GM06990 (cell line): ENCODE data around the gene GOLGA6L10.
"Not testable (repeated sequence)": the region's sequence is repeated elsewhere in the genome, so short reads cannot be mapped to it uniquely, and the experiment has no call there.

Experiments
- DNase-seq: peaks from one replicate; pipeline ENCODE4 v3.0.0-alpha.2; 2011; ENCODE audit not compliant: insufficient read length; ENCODE audit errors: extremely low read depth
- H3K27me3 ChIP-seq: replicated peaks from 2 replicates; pipeline ENCODE4 v1.6.0; 2011; ENCODE audit warnings: low read length; ENCODE audit not compliant: control insufficient read depth, insufficient read depth
- H3K36me3 ChIP-seq: 2 replicates; pipeline ENCODE4 v1.5.1; 2011; ENCODE audit warnings: low read length; ENCODE audit not compliant: control insufficient read depth, insufficient read depth
- H3K4me3 ChIP-seq: replicated peaks from 2 replicates; pipeline ENCODE4 v1.5.1; 2011; ENCODE audit warnings: low read depth, mild to moderate bottlenecking, control low read depth, low read length
- TF ChIP-seq, protein P1 (sequence below): IDR thresholded peaks from 2 replicates; pipeline ENCODE4 v1.5.1; 2011; ENCODE audit warnings: low read length, control low read depth, mild to moderate bottlenecking, inconsistent platforms; ENCODE audit not compliant: insufficient read depth, poor library complexity, severe bottlenecking

The GOLGA6L10 gene

GRCh38 chr15:82344421-82344820, 4.9 kb downstream of the GOLGA6L10 start:
- DNase-seq, H3K36me3 ChIP-seq, H3K4me3 ChIP-seq, H3K27me3 ChIP-seq: not testable (repeated sequence)

- H3K4me3 ChIP-seq, H3K27me3 ChIP-seq, DNase-seq, H3K36me3 ChIP-seq: not testable (repeated sequence)
Measured at GRCh38 chr15:82343851-82344250, 5.4 kb downstream of the GOLGA6L10 start.

GRCh38 chr15:82342632-82343374, 6.5 kb downstream of the GOLGA6L10 start:
- TF ChIP-seq, protein P1, sequence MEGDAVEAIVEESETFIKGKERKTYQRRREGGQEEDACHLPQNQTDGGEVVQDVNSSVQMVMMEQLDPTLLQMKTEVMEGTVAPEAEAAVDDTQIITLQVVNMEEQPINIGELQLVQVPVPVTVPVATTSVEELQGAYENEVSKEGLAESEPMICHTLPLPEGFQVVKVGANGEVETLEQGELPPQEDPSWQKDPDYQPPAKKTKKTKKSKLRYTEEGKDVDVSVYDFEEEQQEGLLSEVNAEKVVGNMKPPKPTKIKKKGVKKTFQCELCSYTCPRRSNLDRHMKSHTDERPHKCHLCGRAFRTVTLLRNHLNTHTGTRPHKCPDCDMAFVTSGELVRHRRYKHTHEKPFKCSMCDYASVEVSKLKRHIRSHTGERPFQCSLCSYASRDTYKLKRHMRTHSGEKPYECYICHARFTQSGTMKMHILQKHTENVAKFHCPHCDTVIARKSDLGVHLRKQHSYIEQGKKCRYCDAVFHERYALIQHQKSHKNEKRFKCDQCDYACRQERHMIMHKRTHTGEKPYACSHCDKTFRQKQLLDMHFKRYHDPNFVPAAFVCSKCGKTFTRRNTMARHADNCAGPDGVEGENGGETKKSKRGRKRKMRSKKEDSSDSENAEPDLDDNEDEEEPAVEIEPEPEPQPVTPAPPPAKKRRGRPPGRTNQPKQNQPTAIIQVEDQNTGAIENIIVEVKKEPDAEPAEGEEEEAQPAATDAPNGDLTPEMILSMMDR: peak; percentile 24
- not testable (repeated sequence) for H3K27me3 ChIP-seq, H3K36me3 ChIP-seq, DNase-seq, H3K4me3 ChIP-seq

DNA sequence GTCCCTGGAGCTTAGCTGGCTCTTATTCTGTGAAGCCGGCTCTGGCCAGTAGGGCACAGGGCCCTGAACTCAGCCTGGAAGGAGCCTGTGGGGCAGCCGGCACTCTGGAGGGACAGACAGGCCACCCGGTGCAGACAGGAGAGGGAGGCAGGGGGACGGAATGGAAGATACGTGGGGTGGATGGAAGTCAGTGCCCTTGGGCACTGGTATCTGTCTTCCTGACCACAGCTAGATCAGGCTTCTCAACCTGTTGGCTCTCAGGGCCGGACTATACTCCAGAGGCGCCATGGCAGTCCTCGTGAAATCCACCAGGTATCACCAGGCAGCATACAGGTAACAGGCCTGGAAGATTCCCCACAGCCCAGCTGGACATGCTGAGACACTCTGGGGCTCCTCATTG, 10.7 kb downstream of the GOLGA6L10 start:
- not testable (repeated sequence) for H3K27me3 ChIP-seq, H3K36me3 ChIP-seq, DNase-seq, H3K4me3 ChIP-seq

GRCh38 chr15:82338053-82338452, 11.2 kb downstream of the GOLGA6L10 start:
- DNase-seq: not testable (repeated sequence)

DNA sequence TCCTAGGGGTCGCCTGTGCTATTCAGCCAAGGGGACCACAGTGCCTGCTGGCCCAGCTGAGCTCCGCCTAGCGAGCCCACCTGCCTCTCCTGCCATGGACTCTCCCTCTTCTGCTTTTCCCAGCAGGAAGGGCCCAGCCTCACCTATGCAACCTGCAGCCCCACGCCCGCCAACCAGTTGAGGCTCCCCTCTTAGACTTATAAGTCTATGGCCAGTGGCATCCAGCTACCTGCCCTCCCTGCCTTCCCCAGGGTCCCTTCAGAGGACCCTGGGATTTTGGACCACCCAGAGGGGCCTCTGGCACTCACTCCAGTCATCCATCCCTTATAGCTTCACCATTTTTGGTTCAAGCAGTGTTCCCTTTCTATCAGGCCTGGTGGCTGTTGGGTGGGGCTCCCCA, 12.2 kb downstream of the GOLGA6L10 start:
- not testable (repeated sequence) for DNase-seq, H3K4me3 ChIP-seq, H3K27me3 ChIP-seq, H3K36me3 ChIP-seq

More at GRCh38 chr15:82338053-82338452, 11.2 kb downstream of the GOLGA6L10 start:
- H3K36me3 ChIP-seq, H3K27me3 ChIP-seq, H3K4me3 ChIP-seq: not testable (repeated sequence)

GRCh38 chr15:82336180-82336647, 13.1 kb downstream of the GOLGA6L10 start:
- H3K36me3 ChIP-seq, H3K27me3 ChIP-seq, H3K4me3 ChIP-seq, DNase-seq: not testable (repeated sequence)

DNA sequence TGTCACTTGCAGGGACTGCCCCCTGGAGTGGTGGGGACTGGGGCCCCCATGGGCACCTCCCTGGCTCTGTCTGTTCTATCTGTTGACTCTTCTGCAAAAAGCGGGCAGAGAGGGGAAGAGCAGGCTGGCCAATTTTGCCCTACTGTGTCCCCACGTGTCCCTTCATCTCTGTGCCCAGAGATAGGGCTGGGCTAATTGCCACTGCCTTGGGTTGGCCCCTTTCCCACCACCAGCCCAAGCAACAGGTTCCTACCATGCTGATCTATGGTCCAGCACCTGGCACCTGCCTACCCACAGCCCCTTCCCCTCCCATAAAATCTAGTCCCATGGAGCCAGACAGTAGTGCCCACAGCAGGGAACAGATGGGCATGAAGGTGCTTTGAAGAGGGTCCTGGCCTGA, 14.3 kb downstream of the GOLGA6L10 start:
- H3K36me3 ChIP-seq, DNase-seq, H3K4me3 ChIP-seq, H3K27me3 ChIP-seq: not testable (repeated sequence)

DNA sequence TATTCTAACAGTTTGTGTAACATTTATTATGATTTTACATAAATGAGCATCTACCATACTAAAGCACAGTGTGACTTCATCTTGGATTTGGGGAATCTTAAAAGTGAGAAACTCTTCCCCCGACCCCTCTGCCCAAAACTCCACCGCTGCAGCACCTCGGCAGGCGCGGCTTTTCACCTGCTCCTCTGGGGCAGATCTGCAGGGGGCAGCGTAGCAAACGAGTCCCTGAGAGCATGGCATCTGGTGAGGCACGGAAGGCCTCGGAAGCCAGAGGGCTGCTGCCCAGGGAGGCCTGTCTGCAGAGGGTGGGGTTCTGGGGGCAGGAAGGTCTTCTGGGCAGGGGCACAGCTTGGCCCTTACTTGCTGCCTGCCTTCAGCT, 14.7 kb downstream of the GOLGA6L10 start:
- H3K36me3 ChIP-seq, DNase-seq, H3K27me3 ChIP-seq, H3K4me3 ChIP-seq: not testable (repeated sequence)

GRCh38 chr15:82333603-82334553, 15.4 kb downstream of the GOLGA6L10 start:
- not testable (repeated sequence) for H3K4me3 ChIP-seq, H3K27me3 ChIP-seq, H3K36me3 ChIP-seq, DNase-seq

DNA sequence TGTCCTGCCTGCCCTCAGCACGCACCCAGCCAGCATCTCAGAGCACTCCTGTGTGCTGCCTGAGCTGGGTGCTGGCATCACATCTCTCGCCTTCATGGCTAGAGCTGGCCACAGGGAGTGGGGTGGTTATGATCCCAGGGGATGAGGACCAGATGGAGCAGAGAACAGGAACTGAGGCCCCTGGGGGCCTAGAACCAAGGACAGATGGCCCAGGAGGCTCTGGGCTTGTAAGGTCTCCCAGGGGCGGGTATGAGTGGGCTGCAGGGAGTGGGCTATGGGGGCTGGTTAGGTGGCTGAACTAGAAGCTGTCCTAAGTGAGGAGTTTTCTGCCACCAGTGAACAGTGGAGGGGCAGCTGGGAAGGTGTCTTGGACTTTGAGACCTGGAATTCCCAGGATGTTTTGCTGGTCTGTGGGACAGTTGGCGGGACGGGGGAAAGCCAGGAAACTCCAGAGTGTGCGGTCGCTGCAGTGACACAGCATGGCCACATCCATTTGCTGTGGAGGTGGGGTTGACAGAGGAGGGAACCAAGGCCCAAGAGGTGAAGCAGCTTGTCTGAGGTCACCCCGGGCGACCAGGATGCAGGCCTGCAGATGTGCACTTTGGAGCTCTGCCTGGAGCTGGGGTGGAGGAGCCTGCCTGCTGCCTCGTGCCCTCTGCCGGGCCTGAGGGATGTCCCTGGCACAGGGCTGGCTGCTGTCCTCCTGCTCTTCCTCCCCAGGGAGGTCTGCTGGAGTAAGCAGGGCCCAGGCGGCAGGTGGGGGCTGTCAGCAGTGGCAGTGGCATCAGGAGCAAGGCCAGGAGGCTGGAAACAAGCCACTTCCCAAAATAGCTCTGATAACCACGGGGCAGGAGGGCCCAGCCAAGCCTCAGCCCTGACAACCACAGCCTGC, 16.3 kb downstream of the GOLGA6L10 start:
- not testable (repeated sequence) for H3K36me3 ChIP-seq

DNA sequence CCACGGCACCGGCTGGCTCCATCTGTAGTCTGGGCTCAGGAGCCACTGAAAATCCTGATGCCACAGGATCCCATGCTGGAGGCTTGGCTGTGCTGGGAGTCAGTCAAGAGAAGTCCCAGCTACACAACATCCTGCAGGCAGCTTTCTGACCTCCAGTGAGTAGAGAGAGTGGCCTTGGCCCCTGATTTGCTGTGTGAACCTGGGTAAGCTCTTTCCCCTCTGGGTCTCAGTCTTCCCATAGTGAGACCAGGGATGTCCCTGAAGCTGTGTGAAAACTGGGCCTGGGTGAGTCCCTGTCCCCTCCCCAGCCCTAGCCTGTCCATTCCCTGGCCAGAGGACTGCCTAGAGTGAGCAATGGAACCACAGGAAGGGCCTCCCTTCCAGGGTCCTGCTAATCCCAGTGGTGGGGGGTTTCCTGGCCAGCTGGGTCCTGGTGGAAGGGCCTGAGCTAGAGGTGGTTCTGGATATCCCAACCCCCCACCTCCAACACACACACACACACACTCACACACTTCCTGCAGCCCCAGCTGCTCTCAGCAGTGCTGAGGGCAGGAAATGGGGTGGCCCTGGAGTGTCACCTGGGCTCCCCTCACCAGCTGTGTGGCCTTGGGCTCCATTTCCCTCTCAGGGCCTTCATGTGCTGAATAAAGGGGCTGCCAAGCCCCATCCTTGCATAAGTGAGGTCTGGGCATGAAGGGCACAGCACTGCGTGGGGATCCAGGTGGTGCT, 17.5 kb downstream of the GOLGA6L10 start:
- H3K36me3 ChIP-seq, H3K27me3 ChIP-seq, H3K4me3 ChIP-seq, DNase-seq: not testable (repeated sequence)

More for the DNA sequence above, 16.3 kb downstream of the GOLGA6L10 start:
- H3K27me3 ChIP-seq, DNase-seq, H3K4me3 ChIP-seq: not testable (repeated sequence)
